ENCODE data around the gene METAP1.
"Not testable (repeated sequence)": the region's sequence is repeated elsewhere in the genome, so short reads cannot be mapped to it uniquely, and the experiment has no call there.

The METAP1 gene

DNA sequence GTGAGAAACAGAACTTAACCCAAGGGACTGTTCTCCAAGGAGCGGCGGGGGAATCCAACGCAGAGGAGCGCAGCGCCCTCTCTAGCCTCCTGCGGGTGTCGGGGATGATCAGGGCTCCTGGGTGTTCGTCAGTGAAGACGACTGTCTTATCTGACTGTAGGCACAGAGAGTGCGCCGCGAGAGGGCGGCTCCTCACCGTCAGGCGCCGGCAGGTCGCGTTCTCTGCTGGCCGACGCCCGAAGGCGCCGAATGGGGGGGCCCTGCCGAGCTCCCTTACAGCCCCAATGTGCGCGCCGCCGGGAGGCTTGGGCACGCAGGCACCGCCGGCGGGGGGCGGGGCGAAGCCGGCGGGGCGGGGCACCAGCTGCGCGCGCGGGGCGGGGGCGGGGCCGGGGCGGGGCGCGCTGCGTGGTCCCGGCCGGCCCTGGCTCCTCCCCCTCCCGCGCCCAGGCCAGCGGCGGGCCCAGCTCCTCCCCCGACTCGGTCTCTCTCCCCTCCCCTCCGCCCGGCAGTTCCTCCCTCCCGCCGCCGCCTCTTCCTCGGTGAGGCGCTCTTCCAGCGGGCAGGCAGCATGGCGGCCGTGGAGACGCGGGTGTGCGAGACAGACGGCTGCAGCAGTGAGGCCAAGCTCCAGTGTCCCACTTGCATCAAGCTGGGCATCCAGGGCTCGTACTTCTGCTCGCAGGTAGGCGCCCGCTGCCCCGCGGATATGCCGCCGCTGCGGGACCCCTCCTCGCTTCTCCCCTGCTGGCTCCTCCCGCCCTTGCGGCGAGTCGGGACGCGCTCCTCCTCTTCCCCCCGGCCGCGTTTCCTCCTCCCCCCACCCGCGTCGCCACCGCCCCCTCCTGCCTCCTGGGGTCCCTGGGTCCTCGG lies at the start of gene METAP1:
Gene METAP1, plus strand, starts transcription at position 539 of the 873 bp plus-strand sequence. Its CDS starts 33 bp downstream, at position 572.
- peak; percentile 94 for DNase-seq

DNA sequence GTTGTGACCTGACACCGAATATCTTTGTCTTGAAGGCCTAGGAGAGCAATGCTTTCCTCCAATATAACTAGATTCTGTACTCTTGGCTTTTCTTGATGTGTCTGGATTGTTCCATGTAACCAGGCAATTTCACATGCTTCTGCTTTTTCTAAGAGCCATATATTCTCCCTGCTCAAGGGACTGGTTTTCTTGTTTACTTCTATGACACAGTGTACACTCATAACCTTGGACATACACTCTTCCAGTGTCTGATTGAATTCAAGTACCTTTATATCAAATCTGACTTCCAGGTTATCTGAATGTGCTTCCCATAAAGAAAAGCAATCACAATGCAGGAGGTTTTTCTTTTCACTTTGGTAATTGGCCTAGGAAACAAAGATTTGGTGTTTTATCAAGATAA lies 49.2 kb upstream of the METAP1 start:
- DNase-seq, result no peak

DNA sequence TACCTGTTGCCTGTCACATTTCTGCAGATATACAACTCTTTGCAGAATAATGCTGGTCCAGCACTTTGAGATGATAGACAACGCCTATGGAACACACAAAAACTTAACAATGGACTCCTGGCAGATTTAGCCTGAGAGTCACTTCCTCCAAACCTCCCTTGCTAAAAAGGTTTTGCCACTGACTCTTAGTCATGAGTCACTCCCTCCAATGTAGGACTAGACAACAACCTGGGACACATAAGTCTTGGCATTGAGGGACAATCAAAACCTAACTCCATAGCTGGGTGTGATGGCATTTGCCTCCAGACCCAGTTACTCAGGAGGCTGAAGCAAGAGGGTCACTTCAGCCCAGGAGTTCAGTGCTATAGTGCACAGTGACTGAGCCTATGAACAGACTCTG lies 44.6 kb upstream of the METAP1 start:
- no peak for DNase-seq

DNA sequence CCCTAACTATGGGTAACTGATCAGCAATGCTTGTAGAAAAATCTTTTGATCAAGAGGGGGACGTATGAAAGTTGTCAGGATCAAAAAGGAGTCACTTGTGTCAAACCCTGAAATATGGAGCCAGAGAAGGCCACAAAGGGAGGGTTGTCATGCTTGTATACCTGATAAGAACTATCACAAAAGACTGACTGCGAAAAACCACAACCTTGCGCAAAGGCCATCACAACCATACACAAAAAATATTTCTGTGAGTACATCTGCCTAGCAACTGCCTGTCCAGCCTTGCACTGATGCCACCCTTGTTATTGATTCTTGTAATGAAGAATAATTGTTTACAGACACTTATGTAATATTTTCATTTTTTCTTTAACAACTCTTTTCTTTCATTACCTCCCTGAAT lies 43.8 kb upstream of the METAP1 start:
- no peak for DNase-seq

GRCh38 chr4:98955229-98955628 lies 40.3 kb upstream of the METAP1 start:
- DNase-seq, result no peak

DNA sequence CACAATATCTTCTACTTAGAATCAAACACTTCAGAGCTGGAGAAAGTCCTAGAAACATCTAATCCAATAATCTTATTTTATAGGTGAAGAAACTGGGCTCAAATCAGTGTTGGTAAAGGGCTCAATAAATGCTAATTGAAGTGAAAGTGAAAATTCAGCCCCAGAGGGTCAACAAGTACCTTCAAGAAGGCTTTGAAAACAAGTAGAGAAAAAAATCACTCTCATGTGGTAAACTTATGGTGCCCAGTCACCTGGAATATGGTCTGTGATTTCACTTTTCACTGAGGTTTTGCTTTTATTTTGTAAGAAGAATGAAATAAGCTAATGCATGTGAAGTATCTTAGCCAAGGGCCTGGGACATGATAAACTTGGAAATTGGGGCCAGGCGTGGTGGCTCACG lies 37.5 kb upstream of the METAP1 start:
- no peak for DNase-seq

DNA sequence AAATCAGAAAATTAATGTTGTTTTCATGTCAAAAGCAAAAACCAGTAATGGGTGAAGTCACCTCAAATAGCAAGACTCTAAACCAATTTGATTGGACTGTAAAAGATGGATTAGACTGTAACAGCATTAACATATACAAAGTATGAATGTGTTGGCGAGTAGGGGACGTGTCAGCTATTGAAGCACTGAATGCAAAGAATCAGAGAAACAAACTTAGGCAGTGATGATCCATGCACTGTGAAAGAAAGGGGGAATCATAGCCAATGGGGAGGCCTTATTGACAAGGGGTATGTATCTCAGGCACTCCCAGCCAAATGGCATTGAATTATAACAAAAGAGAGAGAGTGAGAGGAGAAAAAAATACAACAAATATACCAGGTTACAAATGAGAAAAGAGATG lies 36.1 kb upstream of the METAP1 start:
- DNase-seq, result no peak

- DNase-seq, result no peak
These were observed 33.8 kb upstream of the METAP1 start for GRCh38 chr4:98961770-98962169.

GRCh38 chr4:98963538-98964433 lies 31.7 kb upstream of the METAP1 start:
- DNase-seq, result no peak

DNA sequence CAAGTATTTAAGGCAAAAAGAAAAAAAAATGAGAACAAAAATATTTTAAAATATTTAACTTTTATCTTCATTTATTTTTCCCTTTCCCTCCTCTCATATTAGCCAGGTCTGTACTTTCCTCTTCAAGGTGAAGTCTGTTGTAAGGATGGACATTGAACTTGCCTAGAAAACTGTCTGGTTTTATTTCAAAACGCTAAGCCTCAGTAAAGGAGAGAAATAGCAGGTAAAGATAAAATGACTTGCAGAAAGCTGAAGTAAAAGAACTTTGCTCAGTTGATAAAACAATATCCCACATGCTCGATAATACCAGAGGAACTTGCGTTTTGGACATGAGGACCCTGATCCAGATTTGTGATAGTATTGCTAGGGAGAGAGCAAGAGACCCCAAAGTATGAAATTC lies 28.6 kb upstream of the METAP1 start:
- no peak for DNase-seq

DNA sequence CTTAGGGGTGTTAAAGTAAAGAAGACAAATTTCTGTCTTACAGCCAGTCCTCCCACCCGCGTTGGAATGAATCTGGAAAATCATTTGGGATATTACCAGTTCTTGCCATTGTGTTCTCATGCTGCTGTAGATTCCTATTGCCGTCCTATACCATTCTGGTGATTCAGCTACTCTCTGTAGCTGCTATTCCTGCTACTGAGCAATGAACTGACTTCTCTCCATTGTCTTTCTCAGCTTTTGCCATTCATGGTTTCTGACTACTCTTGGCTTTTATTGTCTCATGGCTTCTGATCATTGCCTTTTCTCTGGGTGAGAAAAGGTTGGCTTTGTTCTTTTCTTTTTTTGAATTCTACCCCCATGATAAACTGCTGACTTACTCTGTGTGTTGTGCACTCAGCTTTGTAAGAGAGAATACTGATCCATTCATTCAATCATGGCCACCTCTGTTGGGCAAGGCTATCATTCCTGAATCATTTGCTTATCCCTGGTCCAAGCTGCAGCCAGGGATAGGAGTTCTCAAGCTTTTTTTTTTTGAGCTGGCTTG lies 27.7 kb upstream of the METAP1 start:
- DNase-seq, result no peak

DNA sequence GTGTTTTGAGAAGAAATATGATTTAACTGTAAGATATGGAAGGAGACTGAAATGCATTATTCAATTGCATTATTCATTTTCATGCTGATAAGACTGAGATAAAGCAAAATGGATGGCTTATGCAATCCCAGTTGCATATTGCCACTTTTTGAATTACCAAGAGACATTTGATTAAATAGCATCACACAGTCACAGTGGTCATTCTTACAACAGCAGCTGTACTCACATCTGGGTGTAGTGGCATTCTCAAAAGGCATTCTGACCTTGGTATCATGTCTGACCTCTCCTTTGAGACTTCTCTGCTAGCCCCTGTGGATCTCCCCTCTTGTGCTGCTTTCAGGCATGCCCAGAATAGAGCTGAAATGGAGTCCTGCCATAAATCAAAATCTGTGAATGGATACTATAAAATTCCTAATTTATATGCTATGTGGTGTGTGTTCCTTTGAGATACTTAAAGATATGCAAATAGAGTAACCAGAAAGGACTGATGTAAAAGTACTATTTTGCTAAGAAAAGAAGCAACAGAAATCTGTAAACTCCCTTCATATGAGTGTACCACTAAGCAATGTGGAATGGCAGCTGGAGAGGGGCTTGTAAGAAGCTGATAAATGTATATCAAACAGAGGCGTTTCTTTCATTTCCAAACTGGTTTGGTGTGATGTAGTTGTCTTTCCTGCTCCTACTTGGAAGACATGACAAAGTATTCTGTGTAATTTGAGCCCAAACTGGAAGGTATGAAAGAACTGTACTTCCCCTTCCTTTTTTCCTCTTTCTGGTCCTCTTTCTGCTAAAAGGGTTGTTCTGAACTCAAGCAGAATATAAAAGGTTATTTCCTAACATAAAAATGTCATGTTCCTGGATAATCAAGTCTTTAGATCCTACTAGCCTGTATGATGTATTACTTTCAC lies 25.4 kb upstream of the METAP1 start:
- DNase-seq, result no peak

- no peak for DNase-seq
These were observed 18.8 kb upstream of the METAP1 start for GRCh38 chr4:98976716-98977115.

GRCh38 chr4:98977557-98977956 lies 18.0 kb upstream of the METAP1 start:
- no peak for DNase-seq

DNA sequence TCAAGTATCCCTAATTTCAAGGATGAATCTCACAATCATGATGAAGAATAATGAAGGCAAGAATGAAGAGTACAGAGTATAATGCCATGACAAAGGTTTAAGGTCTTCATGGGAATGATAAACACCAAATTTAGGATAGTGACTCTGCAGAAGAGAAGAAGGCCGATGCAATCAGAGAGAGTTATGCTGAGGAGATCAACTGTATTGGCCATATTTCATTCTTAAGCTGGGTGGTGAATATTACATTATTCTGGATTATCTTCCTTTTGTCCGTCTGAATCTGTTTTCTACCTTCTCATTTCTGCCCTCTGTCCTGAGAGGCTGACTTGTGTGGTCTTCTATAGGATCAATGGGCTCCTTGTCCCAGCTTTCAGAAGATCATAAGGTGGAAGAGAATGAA lies 7.8 kb upstream of the METAP1 start:
- DNase-seq, result no peak

DNA sequence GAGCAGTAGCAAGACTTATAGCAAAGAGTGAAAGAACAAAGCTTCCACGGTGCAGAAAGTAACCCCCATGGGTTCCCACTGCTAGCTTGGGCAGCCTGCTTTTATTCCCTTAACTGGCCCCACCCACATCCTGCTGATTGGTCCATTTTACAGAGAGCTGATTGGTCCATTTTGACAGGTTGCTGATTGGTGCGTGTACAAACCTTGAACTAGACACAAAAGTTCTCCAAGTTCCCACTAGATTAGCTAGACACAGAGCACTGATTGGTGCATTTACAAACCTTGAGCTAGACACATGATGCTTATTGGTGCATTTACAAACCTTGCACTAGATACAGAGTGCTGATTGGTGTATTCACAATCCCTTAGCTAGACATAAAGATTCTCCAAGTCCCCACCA lies 2.7 kb upstream of the METAP1 start:
- DNase-seq, result not testable (repeated sequence)

GRCh38 chr4:98993419-98994071 lies 2.0 kb upstream of the METAP1 start:
- DNase-seq, result no peak

GRCh38 chr4:98994474-98995182 lies 893 bp upstream of the METAP1 start:
- no peak for DNase-seq

GRCh38 chr4:98996056-98996764 lies 689 bp downstream of the METAP1 start:
- DNase-seq, result peak; percentile 35

DNA sequence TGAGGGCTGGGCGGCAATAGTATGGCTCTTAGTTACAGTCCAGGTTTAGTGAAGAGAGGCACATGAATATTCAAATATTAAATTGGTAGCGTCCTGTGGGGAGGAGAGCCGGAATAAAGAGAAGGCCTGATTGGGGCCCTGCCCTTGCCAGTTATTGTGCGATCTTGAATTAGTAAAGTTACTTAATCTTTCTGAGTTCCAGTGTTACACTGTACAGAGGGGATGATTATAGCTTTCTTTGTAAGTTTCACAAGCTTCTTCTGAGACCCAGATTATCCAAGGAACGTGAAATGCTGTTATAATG lies 1.2 kb downstream of the METAP1 start:
- DNase-seq, result no peak

DNA sequence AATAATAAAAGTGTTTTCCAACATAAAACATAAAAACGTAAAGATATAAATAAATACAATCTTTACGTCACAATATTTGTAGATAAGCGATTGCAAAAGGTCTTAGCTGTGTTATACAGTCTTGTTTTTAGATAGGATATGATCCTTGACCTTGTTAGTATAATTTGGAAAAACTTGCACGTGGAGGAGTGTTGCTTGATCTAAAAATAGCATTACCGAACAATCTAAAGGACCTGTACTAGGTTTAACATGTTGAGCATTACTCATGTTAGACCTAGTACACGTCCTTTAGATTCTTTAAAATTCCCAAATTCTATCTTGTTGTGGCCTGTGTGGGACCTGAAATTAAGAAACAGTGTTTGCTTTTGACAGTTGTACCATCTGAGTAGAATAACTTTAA lies 1.6 kb downstream of the METAP1 start:
- DNase-seq, result no peak

Measured in stimulated activated CD4-positive, alpha-beta T cell treated with anti-CD3 and anti-CD28 coated beads, Interleukin-4, amount 100 ng/mL, for 24 hours (primary cell).